Stimulated activated CD8-positive, alpha-beta memory T cell treated with anti-CD3 and anti-CD28 coated beads, Interleukin-15, amount 100 ng/mL, for 1 hour (primary cell): ENCODE measurements around the gene OR2AG2.

Experiments used
- DNase-seq: peaks from one replicate; pipeline ENCODE4 v3.0.0-alpha.2; 2020; ENCODE audit warnings: low read depth

OR2AG2 gene

GRCh38 chr11:6738590-6738989, 33.2 kb downstream of the OR2AG2 start:
- no peak for DNase-seq

GRCh38 chr11:6737872-6738466, 33.8 kb downstream of the OR2AG2 start:
- DNase-seq: peak; percentile 46

- no peak for DNase-seq
Observed at GRCh38 chr11:6736495-6737121, 35.2 kb downstream of the OR2AG2 start.

GRCh38 chr11:6735306-6735705, 36.5 kb downstream of the OR2AG2 start:
- no peak for DNase-seq

- no peak for DNase-seq
Observed at GRCh38 chr11:6734616-6735015, 37.2 kb downstream of the OR2AG2 start.

- no peak for DNase-seq
Observed at GRCh38 chr11:6733326-6734275, 38.2 kb downstream of the OR2AG2 start.

- DNase-seq: no peak
Observed at GRCh38 chr11:6727971-6728760, 43.6 kb downstream of the OR2AG2 start.

- DNase-seq: no peak
Observed at GRCh38 chr11:6725386-6725896, 46.3 kb downstream of the OR2AG2 start.

- no peak for DNase-seq
Observed at GRCh38 chr11:6724013-6724412, 47.8 kb downstream of the OR2AG2 start.

GRCh38 chr11:6721343-6721742, 50.4 kb downstream of the OR2AG2 start:
- no peak for DNase-seq

- no peak for DNase-seq
Observed at GRCh38 chr11:6719576-6719975, 52.2 kb downstream of the OR2AG2 start.

- DNase-seq: no peak
Observed at GRCh38 chr11:6717426-6717825, 54.4 kb downstream of the OR2AG2 start.
